K562 (cell line): ENCODE data around the gene NABP1. TPM values are rescaled to one million over a fixed set of nuclear protein-coding genes. Genes with fewer than 3 reads are reported as not detected.

ENCODE experiments used
- ATAC-seq: fragments of 200-7000 bp; cut with Tn5 transposase; 3 replicates; pipeline ENCODE4 v1.9.1; 2020; ENCODE audit warnings: moderate library complexity
- BruUV-seq: library from RNA; stranded (reverse); fragments of 400-500 nt; replicated peaks from 2 replicates; lab custom pipeline; 2021; lab: Mats Ljungman, UMichigan
- CTCF ChIA-PET: fragments of 300-600 bp; formaldehyde crosslinking; extraction: SDS; loops from one replicate; lab custom pipeline; 2021; ENCODE audit warnings: low intra/inter-chr PET ratio; lab: Yijun Ruan, JAX
- POLR2A ChIA-PET: fragments of 300-600, 350-650 bp; sonication (Branson Sonifier 250); formaldehyde crosslinking; extraction: SDS; loops from one replicate; lab custom pipeline; 2021; ENCODE audit warnings: antibody characterized with exemption, inconsistent platforms; lab: Yijun Ruan, JAX
- DNase-seq, 4 experiments: peaks; one replicate each; pipeline versions ENCODE4 v3.0.0 to v3.0.0-alpha.2; 2011 to 2018; ENCODE audit warnings: low spot score in 3 of 4, mixed read lengths in 3 of 4; ENCODE audit errors: extremely low read depth in 1 of 4
- FAIRE-seq: peaks from 2 replicates; lab custom pipeline; 2011; peaks lifted over from hg19 to GRCh38; lab: Jason Lieb, UNC
- H2AFZ ChIP-seq: 2 replicates; pipeline ENCODE4 v1.6.0; 2011; ENCODE audit warnings: low read depth, low read length, control low read depth, inconsistent platforms
- H3K27ac ChIP-seq: fragments of 200-600 bp; 3 replicates; pipeline ENCODE4 v1.8.0; 2011; ENCODE audit warnings: low read depth, mild to moderate bottlenecking, control low read depth, inconsistent platforms, low read length, moderate library complexity, mixed read lengths; ENCODE audit errors: extremely low read depth
- H3K27me3 ChIP-seq, 2 experiments: fragments of 300-600 bp in 1 of 2; 2 replicates in 1 of 2; 3 replicates in 1 of 2; pipeline versions ENCODE4 v1.6.0 to v1.8.0; 2011; ENCODE audit warnings: inconsistent platforms in 2 of 2, low read length in 2 of 2, mild to moderate bottlenecking in 1 of 2, mixed read lengths in 1 of 2, moderate library complexity in 1 of 2; ENCODE audit not compliant: control insufficient read depth in 2 of 2, insufficient read depth in 2 of 2
- H3K36me3 ChIP-seq: fragments of 300-600 bp; 3 replicates; pipeline ENCODE4 v1.8.0; 2011; ENCODE audit warnings: mild to moderate bottlenecking, low read length, inconsistent platforms; ENCODE audit not compliant: control insufficient read depth, insufficient read depth
- H3K4me1 ChIP-seq, 2 experiments: fragments of 200-600 bp in 1 of 2; replicated peaks in 1 of 2; 2 replicates in 1 of 2; 3 replicates in 1 of 2; pipeline versions ENCODE4 v1.5.1 to v1.8.0; 2011; ENCODE audit warnings: inconsistent platforms in 2 of 2, low read length in 2 of 2, mild to moderate bottlenecking in 1 of 2, mixed read lengths in 1 of 2, moderate library complexity in 1 of 2; ENCODE audit not compliant: control insufficient read depth in 2 of 2, insufficient read depth in 2 of 2
- H3K4me2 ChIP-seq: 2 replicates; pipeline ENCODE4 v1.6.1; 2011; ENCODE audit warnings: low read length, control low read depth, inconsistent platforms, mixed read lengths; ENCODE audit not compliant: insufficient read depth
- H3K4me3 ChIP-seq: fragments of 200-600 bp; sonication (generic), shearing (Covaris generic); 2 replicates; pipeline ENCODE4 v1.5.1; 2016; ENCODE audit warnings: control low read depth, inconsistent platforms
- H3K79me2 ChIP-seq: fragments of 200-600 bp; 3 replicates; pipeline ENCODE4 v1.8.0; 2011; ENCODE audit warnings: low read length, inconsistent platforms; ENCODE audit not compliant: control insufficient read depth, insufficient read depth
- H3K9ac ChIP-seq, 2 experiments: 2 replicates each; pipeline versions ENCODE4 v1.6.0 to v1.6.1; 2011; ENCODE audit warnings: low read depth in 2 of 2, low read length in 2 of 2, control low read depth in 1 of 2, inconsistent platforms in 1 of 2, mild to moderate bottlenecking in 1 of 2, mixed read lengths in 1 of 2; ENCODE audit not compliant: insufficient read depth in 1 of 2
- H3K9me1 ChIP-seq: one replicate; pipeline ENCODE4 v1.6.0; 2011; ENCODE audit warnings: inconsistent platforms, mild to moderate bottlenecking, low read length, moderate library complexity; ENCODE audit not compliant: control insufficient read depth, insufficient read depth
- H3K9me3 ChIP-seq: replicated peaks from 2 replicates; pipeline ENCODE4 v1.5.1; 2011; ENCODE audit warnings: low read depth, low read length, inconsistent platforms; ENCODE audit not compliant: control insufficient read depth, insufficient read depth
- H4K20me1 ChIP-seq: replicated peaks from 2 replicates; pipeline ENCODE4 v1.6.1; 2011; ENCODE audit warnings: low read length, inconsistent platforms, mixed read lengths; ENCODE audit not compliant: control insufficient read depth, insufficient read depth
- ATF2 ChIP-seq: sonication (generic); formaldehyde crosslinking; IDR thresholded peaks from 2 replicates; pipeline ENCODE4 v1.8.1; 2022; ENCODE audit warnings: missing genetic modification reagents
- ELK1 ChIP-seq: sonication (generic); formaldehyde crosslinking; IDR thresholded peaks from 2 replicates; pipeline ENCODE4 v1.8.1; 2022; ENCODE audit warnings: missing genetic modification reagents
- HDAC1 ChIP-seq, 2 experiments: fragments of 450-650 bp; IDR thresholded peaks; 2 replicates each; pipeline ENCODE4 v1.6.1; 2016 to 2017; ENCODE audit warnings: inconsistent platforms in 1 of 2, mild to moderate bottlenecking in 1 of 2, moderate library complexity in 1 of 2
- HDAC6 ChIP-seq: IDR thresholded peaks from 2 replicates; pipeline ENCODE4 v1.6.1; 2012; ENCODE audit warnings: low read depth, mild to moderate bottlenecking, control low read depth, inconsistent platforms, low read length, moderate library complexity
- MBD2 ChIP-seq: sonication (generic); IDR thresholded peaks from 2 replicates; pipeline ENCODE4 v1.6.1; 2016; ENCODE audit warnings: low read depth, borderline replicate concordance
- RBM15 ChIP-seq: fragments of 200-400 bp; formaldehyde crosslinking; IDR thresholded peaks from 2 replicates; pipeline ENCODE4 v1.6.1; 2018; ENCODE audit warnings: mild to moderate bottlenecking, low read length, moderate library complexity; ENCODE audit not compliant: insufficient read depth
- RBM25 ChIP-seq: fragments of 200-400 bp; formaldehyde crosslinking; IDR thresholded peaks from 2 replicates; pipeline ENCODE4 v1.6.1; 2018; ENCODE audit warnings: low read length, low read depth, moderate library complexity; ENCODE audit not compliant: severe bottlenecking
- ZKSCAN1 ChIP-seq: fragments of 150-350 bp; IDR thresholded peaks from 2 replicates; pipeline ENCODE4 v1.6.1; 2016; ENCODE audit warnings: low read depth, low read length
- ZNF586 ChIP-seq: fragments of 450-650 bp; formaldehyde crosslinking; conservative IDR thresholded peaks from 2 replicates; pipeline ENCODE4 v1.4.0; 2020; ENCODE audit warnings: mild to moderate bottlenecking, moderate library complexity
- in situ Hi-C: fragments of 300-500 bp; cut with MboI; formaldehyde crosslinking; loops from 4 replicates; pipeline ENCODE4 v1.15.0; 2018; ENCODE audit warnings: inconsistent platforms, mixed read lengths
- intact Hi-C: fragments of 100-400 bp; cut with micrococcal nuclease; formaldehyde crosslinking; loops from 2 replicates; pipeline ENCODE4 v1.14.2; 2022
- polyA plus RNA-seq, 8 experiments: library from polyadenylated mRNA; depleted of rRNA in 4 of 8; stranded (reverse) in 5 of 8; unstranded in 3 of 8; fragments of >200 nt; fragmentation: Nextera tagmentation in 2 of 8; fragmentation: Illumina TruSeq in 1 of 8; extraction: Ambion mirVana in 2 of 8; extraction: Trizol in 1 of 8; gene quantifications; 2 replicates each; pipeline versions ENCODE4 v1.2.1 to v1.2.3, GENCODE V29; 2011 to 2014; ENCODE audit warnings: inconsistent platforms in 1 of 8, missing spikeins in 1 of 8
- total RNA-seq, 7 experiments: library from RNA; depleted of rRNA in 6 of 7; stranded (reverse); fragments of >200 nt in 6 of 7; fragmentation: Illumina TruSeq in 2 of 7; extraction: Trizol in 2 of 7; gene quantifications; 2 replicates each; pipeline versions ENCODE4 v1.2.1 to v1.2.3, GENCODE V29; 2011 to 2021; ENCODE audit warnings: low replicate concordance in 1 of 7
- TF ChIP-seq, protein P1 (sequence below), 2 experiments: fragments of 450-650 bp in 1 of 2; IDR thresholded peaks; 2 replicates each; pipeline ENCODE4 v1.6.1; 2011 to 2017; ENCODE audit warnings: low read depth in 2 of 2, antibody characterized with exemption in 1 of 2, borderline replicate concordance in 1 of 2, low read length in 1 of 2, mild to moderate bottlenecking in 1 of 2, mixed read lengths in 1 of 2; ENCODE audit not compliant: control insufficient read depth in 1 of 2
- TF ChIP-seq, protein P2 (sequence below): fragments of 250-450 bp; sonication (Bioruptor Pico); IDR thresholded peaks from 2 replicates; pipeline ENCODE4 v1.8.0; 2022; ENCODE audit warnings: inconsistent platforms, mild to moderate bottlenecking, moderate library complexity, borderline replicate concordance

Gene NABP1
- total and polyA plus RNA-seq, 9 of the 15 experiments (the other 6 are each of a cell fraction or from before 2014, with no cell fraction given), result 12.8 to 44.0 (median 20.2) TPM

DNA sequence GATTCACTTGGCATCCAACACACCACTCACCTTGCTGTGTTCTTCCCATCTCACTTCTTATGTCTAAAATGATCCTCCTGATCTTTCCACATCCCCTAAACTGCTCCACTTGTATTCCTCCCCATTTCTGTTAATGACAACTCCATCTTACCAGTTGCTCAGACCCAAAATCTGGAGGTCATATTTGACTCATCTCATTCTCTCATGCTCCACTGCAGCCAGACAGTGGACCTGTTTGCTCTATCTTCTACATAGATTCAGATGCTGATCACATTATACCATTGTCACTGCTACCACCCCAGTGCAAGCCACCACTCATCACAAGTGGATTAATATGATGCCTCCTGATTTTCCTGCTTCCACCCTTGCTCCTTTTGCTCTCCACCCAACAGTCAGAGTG is 7.9 kb upstream of the NABP1 start (continued):
- TF ChIP-seq HDAC6 (no peak), ZNF586 (CRISPR knock-in tag) (no peak), RBM15 (no peak)

- peaks cover 0 to 12% of the 10 kb centered on the region in 2 experiments; a peak in 3 of 5 replicates for H3K4me1 ChIP-seq
- ChIA-PET CTCF (no interaction called here), POLR2A (no interaction called here)
- H2AFZ ChIP-seq, result no peak overlapping the region
- H4K20me1 ChIP-seq, result no peaks in the 10 kb centered on the region
- H3K4me2 ChIP-seq, result no peak overlapping the region
- H3K4me3 ChIP-seq, result no peak overlapping the region
- ATAC-seq (no peak), DNase-seq (no peak), FAIRE-seq (no peak)
- no peak overlapping the region for H3K27ac ChIP-seq
- in situ Hi-C loops (no loop called here), intact Hi-C loops (no loop called here)
- H3K9ac ChIP-seq, result no peak overlapping the region
- no peaks in the 10 kb centered on the region for H3K9me1 ChIP-seq
- no peaks in the 10 kb centered on the region for H3K79me2 ChIP-seq
- no TSS peak for BruUV-seq
- TF ChIP-seq ZKSCAN1 (no peak), ELK1 (CRISPR knock-in tag) (no peak), MBD2 (no peak), HDAC1 (IDR thresholded peaks at IDR 0.05) (no peak), RBM25 (peak; percentile 51), ATF2 (no peak)
- TF ChIP-seq, protein P1, sequence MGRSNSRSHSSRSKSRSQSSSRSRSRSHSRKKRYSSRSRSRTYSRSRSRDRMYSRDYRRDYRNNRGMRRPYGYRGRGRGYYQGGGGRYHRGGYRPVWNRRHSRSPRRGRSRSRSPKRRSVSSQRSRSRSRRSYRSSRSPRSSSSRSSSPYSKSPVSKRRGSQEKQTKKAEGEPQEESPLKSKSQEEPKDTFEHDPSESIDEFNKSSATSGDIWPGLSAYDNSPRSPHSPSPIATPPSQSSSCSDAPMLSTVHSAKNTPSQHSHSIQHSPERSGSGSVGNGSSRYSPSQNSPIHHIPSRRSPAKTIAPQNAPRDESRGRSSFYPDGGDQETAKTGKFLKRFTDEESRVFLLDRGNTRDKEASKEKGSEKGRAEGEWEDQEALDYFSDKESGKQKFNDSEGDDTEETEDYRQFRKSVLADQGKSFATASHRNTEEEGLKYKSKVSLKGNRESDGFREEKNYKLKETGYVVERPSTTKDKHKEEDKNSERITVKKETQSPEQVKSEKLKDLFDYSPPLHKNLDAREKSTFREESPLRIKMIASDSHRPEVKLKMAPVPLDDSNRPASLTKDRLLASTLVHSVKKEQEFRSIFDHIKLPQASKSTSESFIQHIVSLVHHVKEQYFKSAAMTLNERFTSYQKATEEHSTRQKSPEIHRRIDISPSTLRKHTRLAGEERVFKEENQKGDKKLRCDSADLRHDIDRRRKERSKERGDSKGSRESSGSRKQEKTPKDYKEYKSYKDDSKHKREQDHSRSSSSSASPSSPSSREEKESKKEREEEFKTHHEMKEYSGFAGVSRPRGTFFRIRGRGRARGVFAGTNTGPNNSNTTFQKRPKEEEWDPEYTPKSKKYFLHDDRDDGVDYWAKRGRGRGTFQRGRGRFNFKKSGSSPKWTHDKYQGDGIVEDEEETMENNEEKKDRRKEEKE (IDR thresholded peaks at IDR 0.05; ENCODE audit: borderline replicate concordance in 1 of 2, control insufficient read depth in 1 of 2, low read depth in 2 of 2, low read length in 1 of 2), result no peak
- TF ChIP-seq, protein P2, sequence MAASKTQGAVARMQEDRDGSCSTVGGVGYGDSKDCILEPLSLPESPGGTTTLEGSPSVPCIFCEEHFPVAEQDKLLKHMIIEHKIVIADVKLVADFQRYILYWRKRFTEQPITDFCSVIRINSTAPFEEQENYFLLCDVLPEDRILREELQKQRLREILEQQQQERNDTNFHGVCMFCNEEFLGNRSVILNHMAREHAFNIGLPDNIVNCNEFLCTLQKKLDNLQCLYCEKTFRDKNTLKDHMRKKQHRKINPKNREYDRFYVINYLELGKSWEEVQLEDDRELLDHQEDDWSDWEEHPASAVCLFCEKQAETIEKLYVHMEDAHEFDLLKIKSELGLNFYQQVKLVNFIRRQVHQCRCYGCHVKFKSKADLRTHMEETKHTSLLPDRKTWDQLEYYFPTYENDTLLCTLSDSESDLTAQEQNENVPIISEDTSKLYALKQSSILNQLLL (CRISPR knock-in tag), result no peak
- 0 out of 2 replicates have a peak, but pooled peaks cover 2% of the 10 kb centered on the region for H3K9me3 ChIP-seq
- H3K36me3 ChIP-seq, result no peaks in the 10 kb centered on the region
- H3K27me3 ChIP-seq, result no peaks in the 10 kb centered on the region
Observed at GRCh38 chr2:191670787-191671186, 7.1 kb upstream of the NABP1 start.
